K562 (cell line): ENCODE measurements around the gene SYNPO. TPM values are rescaled to one million over a fixed set of nuclear protein-coding genes. Genes with fewer than 3 reads are reported as not detected.
A peak's percentile ranks its signal among the peaks of the same experiment; 100 is the strongest.

Source experiments
- ATAC-seq: fragments of 200-7000 bp; cut with Tn5 transposase; 3 replicates; pipeline ENCODE4 v1.9.1; 2020; ENCODE audit warnings: moderate library complexity
- BruUV-seq: library from RNA; stranded (reverse); fragments of 400-500 nt; replicated peaks from 2 replicates; lab custom pipeline; 2021; lab: Mats Ljungman, UMichigan
- CTCF ChIA-PET: fragments of 300-600 bp; formaldehyde crosslinking; extraction: SDS; loops from one replicate; lab custom pipeline; 2021; ENCODE audit warnings: low intra/inter-chr PET ratio; lab: Yijun Ruan, JAX
- POLR2A ChIA-PET: fragments of 300-600, 350-650 bp; sonication (Branson Sonifier 250); formaldehyde crosslinking; extraction: SDS; loops from one replicate; lab custom pipeline; 2021; ENCODE audit warnings: antibody characterized with exemption, inconsistent platforms; lab: Yijun Ruan, JAX
- DNase-seq, 4 experiments: peaks; one replicate each; pipeline versions ENCODE4 v3.0.0 to v3.0.0-alpha.2; 2011 to 2018; ENCODE audit warnings: low spot score in 3 of 4, mixed read lengths in 3 of 4; ENCODE audit errors: extremely low read depth in 1 of 4
- FAIRE-seq: peaks from 2 replicates; lab custom pipeline; 2011; peaks lifted over from hg19 to GRCh38; lab: Jason Lieb, UNC
- H2AFZ ChIP-seq: 2 replicates; pipeline ENCODE4 v1.6.0; 2011; ENCODE audit warnings: low read depth, low read length, control low read depth, inconsistent platforms
- H3K27ac ChIP-seq: fragments of 200-600 bp; 3 replicates; pipeline ENCODE4 v1.8.0; 2011; ENCODE audit warnings: low read depth, mild to moderate bottlenecking, control low read depth, inconsistent platforms, low read length, moderate library complexity, mixed read lengths; ENCODE audit errors: extremely low read depth
- H3K27me3 ChIP-seq, 2 experiments: fragments of 300-600 bp in 1 of 2; 2 replicates in 1 of 2; 3 replicates in 1 of 2; pipeline versions ENCODE4 v1.6.0 to v1.8.0; 2011; ENCODE audit warnings: inconsistent platforms in 2 of 2, low read length in 2 of 2, mild to moderate bottlenecking in 1 of 2, mixed read lengths in 1 of 2, moderate library complexity in 1 of 2; ENCODE audit not compliant: control insufficient read depth in 2 of 2, insufficient read depth in 2 of 2
- H3K36me3 ChIP-seq: fragments of 300-600 bp; 3 replicates; pipeline ENCODE4 v1.8.0; 2011; ENCODE audit warnings: mild to moderate bottlenecking, low read length, inconsistent platforms; ENCODE audit not compliant: control insufficient read depth, insufficient read depth
- H3K4me1 ChIP-seq, 2 experiments: fragments of 200-600 bp in 1 of 2; replicated peaks in 1 of 2; 2 replicates in 1 of 2; 3 replicates in 1 of 2; pipeline versions ENCODE4 v1.5.1 to v1.8.0; 2011; ENCODE audit warnings: inconsistent platforms in 2 of 2, low read length in 2 of 2, mild to moderate bottlenecking in 1 of 2, mixed read lengths in 1 of 2, moderate library complexity in 1 of 2; ENCODE audit not compliant: control insufficient read depth in 2 of 2, insufficient read depth in 2 of 2
- H3K4me2 ChIP-seq: 2 replicates; pipeline ENCODE4 v1.6.1; 2011; ENCODE audit warnings: low read length, control low read depth, inconsistent platforms, mixed read lengths; ENCODE audit not compliant: insufficient read depth
- H3K4me3 ChIP-seq: fragments of 200-600 bp; sonication (generic), shearing (Covaris generic); 2 replicates; pipeline ENCODE4 v1.5.1; 2016; ENCODE audit warnings: control low read depth, inconsistent platforms
- H3K79me2 ChIP-seq: fragments of 200-600 bp; 3 replicates; pipeline ENCODE4 v1.8.0; 2011; ENCODE audit warnings: low read length, inconsistent platforms; ENCODE audit not compliant: control insufficient read depth, insufficient read depth
- H3K9ac ChIP-seq, 2 experiments: 2 replicates each; pipeline versions ENCODE4 v1.6.0 to v1.6.1; 2011; ENCODE audit warnings: low read depth in 2 of 2, low read length in 2 of 2, control low read depth in 1 of 2, inconsistent platforms in 1 of 2, mild to moderate bottlenecking in 1 of 2, mixed read lengths in 1 of 2; ENCODE audit not compliant: insufficient read depth in 1 of 2
- H3K9me1 ChIP-seq: one replicate; pipeline ENCODE4 v1.6.0; 2011; ENCODE audit warnings: inconsistent platforms, mild to moderate bottlenecking, low read length, moderate library complexity; ENCODE audit not compliant: control insufficient read depth, insufficient read depth
- H3K9me3 ChIP-seq: replicated peaks from 2 replicates; pipeline ENCODE4 v1.5.1; 2011; ENCODE audit warnings: low read depth, low read length, inconsistent platforms; ENCODE audit not compliant: control insufficient read depth, insufficient read depth
- H4K20me1 ChIP-seq: replicated peaks from 2 replicates; pipeline ENCODE4 v1.6.1; 2011; ENCODE audit warnings: low read length, inconsistent platforms, mixed read lengths; ENCODE audit not compliant: control insufficient read depth, insufficient read depth
- ARNT ChIP-seq, 2 experiments: fragments of 450-650 bp; IDR thresholded peaks; 2 replicates each; pipeline ENCODE4 v1.6.1; 2016; ENCODE audit warnings: mild to moderate bottlenecking in 1 of 2
- ILF3 ChIP-seq: fragments of 450-650 bp; IDR thresholded peaks from 2 replicates; pipeline ENCODE4 v1.6.1; 2018; ENCODE audit warnings: antibody characterized with exemption, mild to moderate bottlenecking, moderate library complexity, borderline replicate concordance
- NR2C1 ChIP-seq, 2 experiments: fragments of 450-650 bp; IDR thresholded peaks; 2 replicates each; pipeline ENCODE4 v1.6.1; 2017; ENCODE audit warnings: mild to moderate bottlenecking in 2 of 2, antibody characterized with exemption in 1 of 2, inconsistent platforms in 1 of 2, missing compliant biosample characterization in 1 of 2, missing genetic modification characterization in 1 of 2
- RNF2 ChIP-seq: sonication (generic); IDR thresholded peaks from 2 replicates; pipeline ENCODE4 v1.6.1; 2016
- ZNF311 ChIP-seq: fragments of 250-450 bp; sonication (Bioruptor Pico); IDR thresholded peaks from 2 replicates; pipeline ENCODE4 v1.4.0; 2020; ENCODE audit warnings: mild to moderate bottlenecking, moderate library complexity
- WGBS: fragments of 100-300 bp; shearing (Covaris generic); methylation state at CpG from one replicate; pipeline ENCODE4 v1.1.6; 2016; ENCODE audit warnings: low coverage, mixed read lengths; ENCODE audit not compliant: insufficient coverage; ENCODE audit errors: missing lambda C conversion rate; 5-methylcytosine and 5-hydroxymethylcytosine counted together
- in situ Hi-C: fragments of 300-500 bp; cut with MboI; formaldehyde crosslinking; loops from 4 replicates; pipeline ENCODE4 v1.15.0; 2018; ENCODE audit warnings: inconsistent platforms, mixed read lengths
- intact Hi-C: fragments of 100-400 bp; cut with micrococcal nuclease; formaldehyde crosslinking; loops from 2 replicates; pipeline ENCODE4 v1.14.2; 2022
- polyA plus RNA-seq, 8 experiments: library from polyadenylated mRNA; depleted of rRNA in 4 of 8; stranded (reverse) in 5 of 8; unstranded in 3 of 8; fragments of >200 nt; fragmentation: Nextera tagmentation in 2 of 8; fragmentation: Illumina TruSeq in 1 of 8; extraction: Ambion mirVana in 2 of 8; extraction: Trizol in 1 of 8; gene quantifications; 2 replicates each; pipeline versions ENCODE4 v1.2.1 to v1.2.3, GENCODE V29; 2011 to 2014; ENCODE audit warnings: inconsistent platforms in 1 of 8, missing spikeins in 1 of 8
- total RNA-seq, 7 experiments: library from RNA; depleted of rRNA in 6 of 7; stranded (reverse); fragments of >200 nt in 6 of 7; fragmentation: Illumina TruSeq in 2 of 7; extraction: Trizol in 2 of 7; gene quantifications; 2 replicates each; pipeline versions ENCODE4 v1.2.1 to v1.2.3, GENCODE V29; 2011 to 2021; ENCODE audit warnings: low replicate concordance in 1 of 7
- TF ChIP-seq, protein P1 (sequence below): fragments of 450-650 bp; conservative IDR thresholded peaks from 2 replicates; pipeline ENCODE4 v1.6.1; 2016; ENCODE audit warnings: missing genetic modification characterization, low read depth, mild to moderate bottlenecking, missing compliant biosample characterization, moderate library complexity
- TF ChIP-seq, protein P2 (sequence below), 2 experiments: fragments of 450-650 bp in 1 of 2; sonication (generic) in 1 of 2; formaldehyde crosslinking in 1 of 2; IDR thresholded peaks in 1 of 2; conservative IDR thresholded peaks in 1 of 2; 2 replicates each; pipeline versions ENCODE4 v1.6.1 to v1.8.1; 2016 to 2023; ENCODE audit warnings: mild to moderate bottlenecking in 2 of 2, moderate library complexity in 2 of 2, inconsistent platforms in 1 of 2, missing genetic modification reagents in 1 of 2

Gene SYNPO
- total and polyA plus RNA-seq, 9 of the 15 experiments (the other 6 are each of a cell fraction or from before 2014, with no cell fraction given), result 0.01 to 0.31 (median 0.03) TPM; not detected in 4

DNA sequence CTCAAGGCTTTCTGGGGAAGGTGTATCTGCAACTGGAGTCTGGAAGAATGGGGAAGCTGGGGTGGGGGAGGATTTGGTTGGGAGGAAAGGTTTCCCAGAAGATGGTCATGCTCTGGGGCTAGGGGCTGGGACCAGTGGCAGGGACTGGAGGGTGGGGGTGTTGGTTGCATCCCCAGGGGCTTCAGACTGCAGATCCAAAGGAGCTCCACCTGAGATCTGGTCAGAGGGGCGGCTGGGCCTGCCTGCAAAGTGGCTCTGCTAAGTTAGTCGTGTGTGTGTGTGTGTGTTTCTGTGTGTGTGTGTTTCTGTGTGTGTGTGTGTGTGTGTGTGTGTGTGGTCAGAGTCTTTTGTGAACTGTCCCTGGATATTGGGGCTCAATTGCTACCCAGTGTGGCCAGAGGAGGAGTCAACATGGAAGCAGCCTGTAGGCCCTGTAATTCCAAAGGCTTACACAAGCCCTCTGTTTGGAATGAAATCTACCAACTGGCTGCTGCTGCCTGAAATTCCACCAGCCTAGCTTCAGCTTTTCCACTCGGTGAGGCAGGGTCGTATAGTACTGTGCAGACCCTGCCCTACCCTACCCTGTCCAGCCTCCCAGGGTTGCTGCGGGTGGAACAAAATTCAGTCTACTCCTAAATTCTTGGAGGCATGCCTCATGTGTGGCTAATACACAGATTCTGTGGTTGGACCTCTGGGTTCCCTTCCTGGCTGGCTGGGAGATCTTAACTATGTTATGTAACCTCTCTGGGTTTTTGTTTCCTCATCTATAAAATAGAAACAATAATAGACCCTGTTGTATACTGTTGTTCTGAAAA, 12.5 kb upstream of the SYNPO start (continued):
- TF ChIP-seq NR2C1 (IDR thresholded peaks at IDR 0.05) (no peak), NR2C1 (tag; IDR thresholded peaks at IDR 0.05) (no peak), RNF2 (no peak), ZNF311 (CRISPR knock-in tag) (no peak)
- TF ChIP-seq, protein P1, sequence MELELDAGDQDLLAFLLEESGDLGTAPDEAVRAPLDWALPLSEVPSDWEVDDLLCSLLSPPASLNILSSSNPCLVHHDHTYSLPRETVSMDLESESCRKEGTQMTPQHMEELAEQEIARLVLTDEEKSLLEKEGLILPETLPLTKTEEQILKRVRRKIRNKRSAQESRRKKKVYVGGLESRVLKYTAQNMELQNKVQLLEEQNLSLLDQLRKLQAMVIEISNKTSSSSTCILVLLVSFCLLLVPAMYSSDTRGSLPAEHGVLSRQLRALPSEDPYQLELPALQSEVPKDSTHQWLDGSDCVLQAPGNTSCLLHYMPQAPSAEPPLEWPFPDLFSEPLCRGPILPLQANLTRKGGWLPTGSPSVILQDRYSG (tag), result no peak

DNA sequence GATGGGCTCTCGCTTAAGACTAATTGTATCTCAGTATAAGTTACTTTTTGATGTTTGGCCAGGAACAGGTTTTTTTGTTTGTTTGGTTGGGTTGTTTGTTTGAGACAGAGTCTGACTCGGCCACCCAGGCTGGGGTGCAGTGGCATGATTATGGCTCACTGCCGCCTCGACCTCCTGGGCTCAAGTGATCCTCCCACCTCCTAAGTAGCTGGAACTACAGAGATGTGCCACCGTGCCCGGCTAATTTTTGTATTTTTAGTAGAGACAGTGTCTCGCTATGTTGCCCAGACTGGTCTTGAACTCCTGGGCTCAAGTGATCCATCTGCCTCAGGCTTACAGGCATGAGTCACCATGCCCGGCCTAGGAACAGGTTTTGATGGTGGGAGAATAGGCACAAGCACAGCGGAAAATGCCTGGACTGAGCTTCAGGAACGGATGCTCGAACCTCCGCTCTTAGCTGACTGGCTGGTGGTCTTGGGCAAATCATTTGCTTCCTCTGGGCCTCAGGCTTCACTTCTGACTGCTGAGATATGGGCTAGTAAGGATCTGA, 11.4 kb upstream of the SYNPO start:
- 6% methylated on average over 10 of the region's 12 CpGs for WGBS
- H3K4me2 ChIP-seq, result no peak overlapping the region
- no peak for DNase-seq
- TF ChIP-seq ARNT (IDR thresholded peaks at IDR 0.05), result no peak
- TF ChIP-seq, protein P2, sequence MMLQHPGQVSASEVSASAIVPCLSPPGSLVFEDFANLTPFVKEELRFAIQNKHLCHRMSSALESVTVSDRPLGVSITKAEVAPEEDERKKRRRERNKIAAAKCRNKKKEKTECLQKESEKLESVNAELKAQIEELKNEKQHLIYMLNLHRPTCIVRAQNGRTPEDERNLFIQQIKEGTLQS (IDR thresholded peaks at IDR 0.05), result 0 out of 2 replicates have a peak, but pooled peaks have one; percentile 14
- TF ChIP-seq, protein P2 (CRISPR knock-in tag; conservative IDR thresholded peaks at IDR 0.05), result no peak
- TF ChIP-seq ILF3, result no peak
- ChIA-PET CTCF (no interaction called here), POLR2A (interaction anchor here (0.7 kb wide), 1 partner anchor 15 kb away, joined by 3 read pairs; no protein-coding TSS in a partner anchor)
- H3K27me3 ChIP-seq, result peaks cover 5 to 49% of the 10 kb centered on the region in 2 experiments; a peak in 4 of 5 replicates
- no peaks in the 10 kb centered on the region for H3K9me1 ChIP-seq
- H3K9ac ChIP-seq, result no peak overlapping the region
- BruUV-seq, result no TSS peak
- FAIRE-seq, result no peak
- no peaks in the 10 kb centered on the region for H3K9me3 ChIP-seq
- ATAC-seq, result no peak
- intact Hi-C loops, result no loop called here
- H4K20me1 ChIP-seq, result 0 out of 2 replicates have a peak, but pooled peaks cover 2% of the 10 kb centered on the region
- no peaks in the 10 kb centered on the region for H3K79me2 ChIP-seq
- H3K36me3 ChIP-seq, result no peaks in the 10 kb centered on the region
- no peak overlapping the region for H3K4me3 ChIP-seq
- no peak overlapping the region for H3K27ac ChIP-seq
- in situ Hi-C loops, result no loop called here
- H2AFZ ChIP-seq, result no peak overlapping the region
- H3K4me1 ChIP-seq, result peaks cover 0 to 8% of the 10 kb centered on the region in 2 experiments; a peak in 2 of 5 replicates
